Measurements from ENCODE around the gene UACA.

UACA gene

DNA sequence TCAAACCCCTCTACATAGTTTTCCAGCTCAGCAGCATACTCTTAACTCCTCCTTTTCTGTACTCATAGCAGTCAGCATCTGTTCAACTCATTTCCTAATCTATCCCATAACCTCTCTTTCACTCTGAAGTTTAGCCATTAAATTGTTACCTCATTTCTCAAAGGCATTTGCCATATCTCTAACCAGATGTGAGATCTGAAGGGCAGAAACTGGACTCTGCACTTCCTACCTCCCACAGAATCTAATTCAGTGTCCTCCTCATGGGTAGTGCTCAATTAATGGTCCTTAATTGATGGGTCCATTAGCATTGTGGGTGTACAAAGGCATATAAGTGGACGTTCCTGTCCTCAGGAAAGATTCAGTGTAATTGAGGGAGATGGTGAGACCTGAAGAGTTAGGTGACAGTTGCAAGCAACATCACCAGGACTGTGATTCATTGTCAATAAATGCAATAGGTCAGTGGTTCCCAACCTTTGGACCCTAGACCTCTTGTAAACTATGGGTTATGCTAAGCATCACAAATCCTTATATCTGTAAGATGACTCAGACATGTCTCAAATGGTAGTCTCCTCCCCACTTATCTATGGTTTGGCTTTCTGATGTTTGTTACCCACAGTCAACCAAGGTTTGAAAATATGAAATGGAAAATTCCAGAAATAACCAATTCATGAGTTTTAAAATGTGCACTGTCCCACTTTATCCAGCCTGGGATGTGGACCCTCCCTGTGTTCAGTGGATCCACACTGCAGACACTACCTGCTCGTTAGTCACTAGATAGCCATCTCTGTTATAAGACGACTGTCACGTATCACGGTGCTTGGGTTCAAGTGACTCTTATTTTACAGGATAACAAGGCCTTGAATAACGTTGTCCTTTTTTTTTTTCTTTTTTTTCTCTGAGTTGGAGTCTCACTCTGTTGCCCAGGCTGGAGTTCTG is 25.0 kb upstream of the UACA start:
- no peak for DNase-seq (ENCODE audit: low read depth, low spot score)

DNA sequence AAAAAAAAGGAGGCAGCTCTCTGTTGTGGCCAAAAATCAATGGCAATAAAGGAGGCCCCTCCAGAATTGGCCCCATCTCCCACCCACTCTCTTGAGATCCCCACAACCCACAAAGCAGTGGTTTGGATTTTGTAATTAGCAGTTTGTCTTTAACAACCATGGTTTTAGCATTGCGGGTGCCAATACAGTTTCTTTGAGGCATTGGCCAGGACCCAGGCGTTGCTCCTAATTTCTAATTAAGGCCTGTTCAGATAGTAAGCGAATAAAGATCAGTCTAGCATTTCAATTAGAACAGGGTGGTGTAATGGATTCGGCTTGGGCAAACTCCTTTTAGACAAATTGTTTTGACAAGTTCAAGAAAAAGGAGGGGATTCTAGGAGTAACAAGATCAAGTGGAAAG is 23.6 kb upstream of the UACA start:
- DNase-seq (ENCODE audit: low read depth, low spot score): no peak

DNA sequence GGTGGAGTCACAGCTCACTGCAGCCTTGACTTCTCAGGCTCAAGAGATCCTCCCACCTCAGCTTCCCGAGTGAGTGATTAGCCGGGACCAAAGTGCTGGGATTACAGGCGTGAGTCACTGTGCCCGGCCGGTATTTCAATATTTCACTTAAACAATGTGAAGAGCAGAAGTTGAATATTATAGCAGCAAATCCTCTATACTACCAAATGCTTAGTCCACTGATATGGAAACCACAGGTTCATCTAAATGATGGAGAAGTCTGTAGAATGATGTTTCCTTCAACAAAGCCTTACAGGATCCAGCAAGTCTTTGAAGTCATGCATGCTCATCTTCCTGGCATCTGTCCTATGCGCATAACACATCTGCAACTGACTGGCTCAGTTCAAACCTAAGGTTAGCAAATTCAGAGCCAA is 20.3 kb upstream of the UACA start:
- no peak for DNase-seq (ENCODE audit: low read depth, low spot score)

DNA sequence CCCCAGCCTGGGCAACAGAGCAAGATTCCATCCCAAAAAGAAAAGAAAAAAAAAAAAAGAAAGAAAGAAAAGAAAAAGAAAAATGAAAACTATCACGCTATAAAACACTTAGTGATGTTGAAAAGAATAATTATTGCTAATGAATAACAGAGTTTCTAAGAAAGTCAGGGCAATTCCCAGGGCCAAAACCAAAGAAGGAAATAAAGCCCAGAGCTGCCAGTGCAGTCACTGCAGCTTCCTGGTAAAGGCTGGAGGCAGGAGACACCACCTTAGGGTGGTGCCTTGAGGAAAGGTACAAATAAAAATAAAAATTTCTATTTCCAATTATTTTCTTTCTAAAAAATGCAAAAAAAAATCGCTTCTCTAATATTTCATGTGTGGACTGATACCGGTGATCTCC is 19.7 kb upstream of the UACA start:
- DNase-seq (ENCODE audit: low read depth, low spot score): no peak

DNA sequence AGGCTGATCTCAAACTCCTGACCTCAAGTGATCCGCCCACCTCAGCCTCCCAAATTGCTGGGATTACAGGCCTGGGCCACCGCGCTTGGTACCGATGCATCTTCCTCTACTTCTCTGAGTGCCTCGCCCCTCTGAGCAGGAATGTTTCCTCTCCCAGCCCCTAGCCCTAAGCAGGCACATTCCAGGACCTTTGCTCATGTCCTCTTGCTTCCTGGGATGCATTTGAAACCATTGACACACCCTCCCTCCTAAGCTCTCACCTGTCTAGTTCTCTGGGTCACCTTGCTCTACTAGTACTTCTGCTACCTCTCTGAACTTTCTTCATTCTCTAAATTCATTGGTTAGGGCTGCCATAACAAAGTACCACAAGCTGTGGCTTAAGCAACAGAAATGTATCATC is 17.9 kb upstream of the UACA start:
- no peak for DNase-seq (ENCODE audit: low read depth, low spot score)

DNA sequence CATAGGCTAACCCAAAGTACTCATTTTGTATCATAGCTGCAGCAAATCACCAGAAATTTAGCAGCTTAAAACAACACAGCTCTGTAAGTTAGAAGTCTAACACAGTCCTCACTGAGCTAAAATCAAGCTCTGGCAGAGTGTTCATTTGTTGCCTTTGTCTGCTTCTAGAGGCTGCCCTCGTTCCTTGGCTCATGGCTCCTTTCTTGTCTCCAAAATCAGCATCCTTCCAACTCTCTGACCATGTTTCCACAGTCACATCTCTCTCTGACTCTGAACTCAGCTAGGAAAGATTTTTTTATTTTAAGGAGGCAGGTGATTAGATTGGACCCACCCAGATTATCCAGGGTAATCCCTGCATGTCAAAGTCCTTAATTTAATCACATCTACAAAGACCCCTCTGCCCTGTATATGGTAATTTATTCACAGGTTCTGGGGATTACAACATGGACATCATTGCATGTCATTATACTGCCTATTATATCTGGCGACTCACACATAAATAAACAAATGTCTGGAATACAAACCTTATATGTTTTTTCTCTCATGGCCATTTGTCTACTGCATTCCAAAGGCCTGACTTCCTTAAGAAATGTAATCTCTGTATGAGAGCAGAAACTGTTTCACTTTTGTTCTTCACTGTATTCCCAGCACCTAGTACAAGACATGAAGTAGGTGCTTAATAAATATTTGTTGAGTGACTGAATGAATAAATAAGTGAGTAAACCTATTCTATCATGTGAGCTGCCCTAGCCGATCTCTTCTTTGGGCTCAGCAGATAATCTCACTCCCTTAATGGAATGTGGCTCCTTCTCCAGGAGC is 15.1 kb upstream of the UACA start:
- DNase-seq (ENCODE audit: low read depth, low spot score): no peak

DNA sequence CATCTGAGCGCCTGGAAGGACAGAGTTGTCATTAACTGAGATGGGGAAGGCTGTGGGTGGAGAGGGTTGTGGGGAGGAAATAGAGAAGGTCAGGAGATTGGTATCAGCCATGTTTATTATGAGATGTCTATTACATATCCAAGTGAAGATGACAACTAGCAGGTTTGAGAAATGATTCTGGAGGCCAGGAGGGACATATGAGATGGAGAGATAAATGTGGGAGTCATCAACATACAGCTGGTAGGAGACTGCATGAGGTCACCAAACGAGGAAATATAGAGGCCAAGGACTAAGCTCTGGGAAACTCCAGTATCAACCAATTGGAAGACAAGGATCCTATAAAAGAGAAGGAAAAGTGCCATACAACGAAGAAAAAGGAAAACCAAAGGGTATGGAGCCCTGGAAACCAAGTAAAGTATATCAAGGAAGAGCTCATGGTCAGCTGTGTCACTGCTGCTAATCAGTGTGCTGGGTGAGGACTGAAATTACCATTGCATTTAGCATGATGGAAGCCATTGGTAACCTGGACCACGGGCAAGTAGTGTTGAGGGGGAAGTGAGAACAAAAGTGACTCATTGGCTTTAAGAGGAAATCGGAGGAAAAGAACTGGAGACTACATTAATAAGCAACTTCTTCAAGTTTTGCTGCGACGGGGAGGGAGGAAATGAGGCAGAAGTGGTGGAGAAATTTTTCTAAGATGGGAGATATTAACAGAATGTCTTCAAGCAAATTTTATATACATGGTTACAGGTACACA is 14.0 kb upstream of the UACA start:
- no peak for DNase-seq (ENCODE audit: low read depth, low spot score)

DNA sequence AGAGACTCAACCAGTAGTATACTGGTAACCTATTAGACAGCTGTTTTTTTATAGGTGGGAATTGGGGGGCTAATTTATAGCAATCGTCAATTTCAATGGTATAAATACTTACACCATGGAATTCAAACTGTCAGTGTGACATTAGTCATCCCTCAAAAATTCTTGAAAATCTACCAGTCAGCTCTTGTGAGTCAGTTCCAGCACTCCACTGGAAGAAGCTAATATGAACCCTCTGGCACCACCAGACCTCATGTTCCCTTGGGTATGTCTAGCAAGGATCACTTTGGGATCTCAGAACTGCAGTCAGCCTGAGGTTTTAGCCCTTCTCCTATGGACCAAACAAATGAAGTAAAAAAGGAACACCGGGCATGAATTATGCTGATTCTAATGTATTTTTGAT is 11.8 kb upstream of the UACA start:
- no peak for DNase-seq (ENCODE audit: low read depth, low spot score)

DNA sequence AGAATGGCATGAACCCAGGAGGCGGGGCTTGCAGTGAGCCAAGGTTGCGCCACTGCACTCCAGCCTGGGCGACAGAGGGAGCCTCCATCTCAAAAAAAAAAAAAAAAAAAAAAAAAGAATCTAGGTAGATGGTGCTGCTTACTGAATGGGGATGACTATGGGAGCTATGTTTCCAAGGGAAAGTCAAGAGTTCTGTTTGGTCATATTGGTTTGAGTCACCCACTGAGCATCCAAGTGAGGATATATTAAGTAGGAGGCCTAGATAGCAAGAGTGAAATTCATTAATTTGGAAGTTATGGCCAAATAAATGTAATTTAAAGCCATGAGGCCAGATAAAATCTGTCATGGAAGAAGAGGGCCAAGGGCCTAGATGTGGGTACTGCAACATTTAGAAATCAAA is 9.0 kb upstream of the UACA start:
- DNase-seq (ENCODE audit: low read depth, low spot score): no peak

DNA sequence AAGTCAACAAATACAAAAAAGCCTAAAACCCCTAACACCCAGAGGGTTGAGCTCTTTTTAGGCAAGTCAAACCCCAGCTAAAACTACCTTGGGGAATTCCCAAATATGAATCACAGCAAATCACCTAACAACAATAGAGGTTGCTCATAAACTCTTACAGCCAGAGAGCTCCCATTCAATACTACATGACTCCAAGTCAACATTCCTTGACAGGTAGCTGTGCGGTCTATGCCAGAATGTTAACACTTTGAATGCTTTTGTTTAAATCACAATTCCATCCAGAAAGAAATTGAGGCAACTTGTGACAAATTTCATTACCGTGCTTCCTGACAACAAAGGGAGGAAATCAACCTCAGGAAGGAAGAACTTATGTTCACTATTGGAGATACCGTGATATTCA is 7.5 kb upstream of the UACA start:
- DNase-seq (ENCODE audit: low read depth, low spot score): no peak

DNA sequence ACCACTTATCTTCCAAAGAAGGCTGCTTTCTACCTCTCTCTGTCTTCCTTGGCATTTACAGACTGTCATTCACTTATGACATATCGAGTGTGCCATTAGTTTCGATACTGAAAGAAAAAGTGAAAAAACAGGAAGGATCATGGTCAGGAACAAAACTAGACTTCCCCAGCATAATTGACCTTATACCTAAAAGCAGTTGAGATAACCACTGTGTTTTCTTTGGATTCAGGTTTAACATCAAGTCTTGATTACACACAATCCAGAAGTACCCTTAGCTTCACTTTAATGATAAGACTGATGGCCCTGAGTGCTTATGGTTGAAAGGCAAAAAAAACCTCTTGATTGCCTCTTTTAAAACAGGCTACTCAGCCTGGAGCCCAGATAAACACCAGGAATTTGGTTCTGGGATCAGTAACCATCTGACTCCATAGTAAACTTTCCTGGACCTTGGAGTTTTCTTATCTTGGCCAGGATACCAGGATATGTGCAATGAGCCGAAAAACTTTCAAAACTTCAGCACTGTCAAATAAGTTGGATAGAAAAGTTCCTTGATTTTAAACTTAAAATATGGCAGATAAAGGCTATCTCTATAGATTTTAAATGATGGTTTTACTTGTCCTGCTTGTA is 5.0 kb upstream of the UACA start:
- no peak for DNase-seq (ENCODE audit: low read depth, low spot score)

DNA sequence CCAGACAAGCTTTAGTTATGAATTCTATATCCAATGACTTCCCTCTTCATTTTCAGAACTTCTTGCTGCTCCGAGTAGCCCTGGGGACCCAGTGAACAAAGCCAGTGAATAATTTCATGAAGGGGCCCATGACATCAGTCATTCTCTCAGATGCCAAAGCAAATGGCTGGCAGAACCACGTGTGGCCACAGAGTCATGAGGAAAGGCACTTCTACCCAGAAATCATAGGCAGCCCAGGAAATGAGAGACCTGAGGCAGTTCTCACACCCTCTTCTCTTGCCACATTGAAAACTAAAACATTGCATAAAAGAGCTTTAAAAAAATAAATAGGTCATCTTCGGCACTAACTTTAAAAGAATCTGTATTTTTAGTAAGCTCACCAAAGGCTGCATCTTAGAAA is 4.3 kb upstream of the UACA start:
- DNase-seq (ENCODE audit: low read depth, low spot score): no peak

DNA sequence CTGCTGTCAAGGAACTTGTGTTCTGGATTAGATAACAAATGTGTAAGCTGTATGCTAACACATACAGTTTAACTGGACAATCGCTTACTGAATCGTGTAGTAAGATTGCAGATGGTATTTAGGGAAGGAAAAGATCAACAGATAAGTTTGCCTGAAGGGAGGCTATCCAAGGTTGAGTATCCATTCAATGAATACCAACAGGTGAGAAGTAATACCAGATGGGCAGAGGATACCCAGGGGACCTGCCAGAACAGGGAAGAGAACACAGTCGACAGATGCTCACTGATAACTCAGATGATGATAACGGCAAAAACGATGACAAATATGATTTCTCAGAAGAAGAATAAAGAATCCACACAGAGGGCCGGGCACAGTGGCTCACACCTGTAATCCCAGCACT is 3.2 kb upstream of the UACA start:
- no peak for DNase-seq (ENCODE audit: low read depth, low spot score)

DNA sequence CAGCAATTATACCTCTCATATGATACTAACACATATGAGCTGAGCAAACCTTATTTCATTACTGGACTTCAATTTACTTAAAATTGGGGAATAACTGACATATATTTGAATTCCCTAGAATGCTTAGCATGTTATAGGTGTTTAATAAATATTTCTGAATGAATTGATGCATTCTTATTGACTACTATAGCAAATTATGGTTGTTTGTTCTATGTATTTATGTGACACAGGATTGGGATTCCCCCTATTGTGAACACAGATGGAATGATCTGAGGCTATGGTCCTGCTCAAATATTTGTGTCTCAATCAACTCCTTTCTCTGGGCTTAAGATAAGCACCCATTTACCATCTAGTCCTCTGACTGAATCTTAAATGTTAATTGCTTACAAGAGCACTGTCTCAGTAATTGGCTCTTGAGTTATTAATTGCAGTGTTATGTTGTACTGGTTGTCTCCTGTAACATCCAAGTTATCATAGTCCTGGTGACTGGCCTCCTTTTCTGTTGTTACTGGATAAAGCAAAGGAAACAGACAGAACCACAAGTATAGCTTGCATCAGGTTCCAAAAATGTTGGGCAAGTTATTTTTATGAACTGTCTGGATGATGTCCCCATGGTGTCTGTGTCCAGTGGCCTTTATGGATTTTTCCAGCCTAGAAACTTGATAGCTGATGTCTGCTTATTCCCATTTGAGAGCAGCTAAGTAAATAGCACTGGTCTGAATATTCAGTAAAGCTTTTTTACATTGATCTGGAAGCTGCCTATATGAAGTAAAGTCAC is 2.3 kb upstream of the UACA start:
- no peak for DNase-seq (ENCODE audit: low read depth, low spot score)

DNA sequence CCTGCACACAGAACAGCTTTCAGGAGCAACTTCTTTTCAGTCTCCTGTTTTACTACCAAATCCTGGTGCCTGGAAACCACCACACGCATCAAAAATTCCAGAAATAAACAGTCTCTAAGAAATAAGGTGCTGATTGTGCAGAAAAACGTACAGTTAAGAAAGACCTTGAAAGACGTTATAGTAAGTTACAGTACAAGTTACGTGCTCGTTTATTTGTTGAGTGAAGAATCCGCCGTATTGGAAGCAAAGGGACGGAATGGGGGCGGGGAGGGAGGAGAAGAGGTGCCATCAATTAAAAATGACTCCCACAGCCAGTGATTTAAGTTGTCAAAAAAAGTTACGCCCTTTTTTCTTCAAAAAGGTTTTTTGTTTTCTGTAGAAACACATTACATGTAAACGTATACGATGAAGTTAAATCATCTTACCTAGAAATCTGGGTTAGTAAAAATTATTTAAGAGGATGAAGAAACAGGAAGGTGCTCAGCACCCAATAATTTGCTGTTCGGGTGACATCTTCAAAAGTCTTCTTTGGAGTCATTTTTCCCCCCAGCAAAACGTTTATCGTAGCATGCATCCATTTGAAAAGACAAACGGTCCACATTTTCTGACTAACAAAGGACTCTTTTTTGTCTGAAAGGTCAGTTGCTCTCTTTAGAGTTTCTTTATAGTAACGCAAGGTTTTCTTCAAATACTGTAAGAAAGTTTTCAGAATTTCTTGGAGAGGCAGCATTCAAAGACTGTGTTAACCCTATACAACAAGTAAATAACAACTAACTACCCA is 782 bp upstream of the UACA start:
- no peak for DNase-seq (ENCODE audit: low read depth, low spot score)

DNA sequence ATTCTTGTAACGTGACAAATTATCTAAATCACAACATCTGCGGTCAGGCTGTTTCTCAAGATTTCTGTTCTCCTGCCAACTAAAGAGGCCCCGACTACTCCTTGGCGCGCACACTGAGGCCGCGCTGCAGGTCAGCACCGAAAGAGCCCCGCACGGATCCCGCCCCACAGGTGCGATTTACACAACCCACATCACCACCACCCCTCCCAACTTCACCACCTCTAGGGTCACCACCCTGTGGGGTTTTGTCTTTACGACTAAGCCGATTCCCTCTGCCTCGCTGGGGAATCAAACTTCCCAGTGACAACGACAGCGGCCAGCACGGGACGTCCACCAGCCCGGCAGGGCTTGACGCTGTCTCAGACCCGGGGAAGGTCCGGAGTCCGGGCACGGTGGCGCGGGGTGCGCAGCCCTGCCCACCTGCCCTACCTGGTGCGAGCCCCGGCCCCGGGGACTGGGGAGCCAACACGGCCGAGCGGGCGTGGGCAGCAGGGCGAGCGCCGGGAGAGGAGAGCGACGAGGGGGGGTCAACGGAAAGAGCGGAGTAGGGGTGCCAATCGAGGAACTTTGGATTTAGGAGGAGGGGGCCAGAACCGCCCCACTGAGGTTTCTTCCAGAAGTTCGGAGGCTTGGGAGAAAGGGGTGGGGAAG is 764 bp downstream of the UACA start:
- no peak for DNase-seq (ENCODE audit: low read depth, low spot score)

DNA sequence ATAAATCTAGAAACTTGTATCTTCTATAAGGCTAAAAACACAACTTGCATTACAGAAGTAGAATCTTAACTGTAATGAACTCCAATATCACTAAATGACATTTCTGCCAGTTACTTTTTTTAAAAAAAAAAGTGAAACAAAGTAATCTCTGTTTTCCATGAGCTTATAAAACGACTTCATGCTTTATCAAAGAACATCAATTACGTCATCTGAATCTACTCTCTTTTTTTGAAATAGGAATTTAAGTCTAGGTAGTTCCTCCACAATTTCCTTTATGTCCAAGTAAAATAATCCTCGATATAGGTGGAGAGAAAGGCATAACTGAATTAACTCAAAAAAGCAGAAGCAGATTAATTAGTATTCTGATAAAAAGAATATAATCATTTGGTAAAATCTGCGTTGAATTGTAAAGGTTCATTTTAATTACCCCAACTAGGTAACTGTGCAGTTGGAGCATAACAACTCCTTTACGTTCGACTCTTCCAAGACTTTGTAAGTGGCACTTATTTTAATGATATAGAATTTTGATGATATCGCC is 1.4 kb downstream of the UACA start:
- DNase-seq (ENCODE audit: low read depth, low spot score): no peak

DNA sequence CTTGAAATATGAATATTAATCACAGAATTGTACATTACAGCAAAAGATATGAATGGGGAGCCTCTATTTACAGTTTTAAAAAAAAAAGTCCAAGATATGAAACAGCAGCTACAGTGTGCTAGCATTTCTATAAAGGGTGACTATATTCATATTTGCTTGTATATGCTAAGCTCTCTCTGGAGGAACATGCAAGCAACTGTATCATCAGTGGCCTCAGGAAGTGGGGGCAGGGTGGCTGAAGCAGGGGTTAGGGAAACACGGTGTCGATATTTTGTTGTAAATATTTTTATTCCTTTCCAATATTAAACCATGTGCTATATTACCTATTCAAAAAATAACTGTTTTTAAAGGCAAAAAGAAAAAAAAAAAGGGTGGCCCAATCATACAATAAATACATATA is 2.3 kb downstream of the UACA start:
- no peak for DNase-seq (ENCODE audit: low read depth, low spot score)

DNA sequence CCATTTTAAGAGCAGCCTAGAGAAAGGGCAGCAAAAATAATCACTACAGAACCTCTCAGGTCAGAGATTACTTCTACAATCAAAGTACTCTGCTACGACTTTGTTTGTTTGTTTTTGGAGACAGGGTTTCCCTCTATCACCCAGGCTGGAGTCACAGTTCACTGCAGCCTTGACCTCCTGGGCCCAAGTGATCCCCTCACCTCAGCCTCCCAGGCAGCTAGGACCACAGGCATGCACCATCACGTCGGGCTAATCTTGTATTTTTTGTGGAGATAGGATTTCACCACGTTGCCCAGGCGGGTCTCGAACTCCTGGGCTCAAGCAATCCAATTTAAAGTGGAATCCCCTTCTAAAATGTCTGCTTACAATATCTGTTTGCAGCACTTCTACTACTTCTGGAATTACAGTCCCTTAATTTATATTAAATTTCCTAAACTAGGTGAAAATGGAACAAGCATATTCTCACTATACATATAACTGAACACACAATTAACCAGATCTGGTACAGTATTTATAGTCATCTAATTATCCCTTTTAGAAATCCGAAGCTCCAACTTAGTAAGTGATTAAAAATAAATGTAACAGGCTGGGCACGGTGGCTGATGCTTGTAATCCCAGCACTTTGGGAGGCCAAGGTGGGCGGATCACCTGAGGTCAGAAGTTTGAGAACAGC is 4.4 kb downstream of the UACA start:
- no peak for DNase-seq (ENCODE audit: low read depth, low spot score)

Data from brain pericyte (primary cell).